ENCODE data around the gene NARS2. TPM values are rescaled to one million over a fixed set of nuclear protein-coding genes. Genes with fewer than 3 reads are reported as not detected.

Gene NARS2
- total and polyA plus RNA-seq, 2 experiments from 2014 or later = 10.9 to 13.0 TPM

DNA sequence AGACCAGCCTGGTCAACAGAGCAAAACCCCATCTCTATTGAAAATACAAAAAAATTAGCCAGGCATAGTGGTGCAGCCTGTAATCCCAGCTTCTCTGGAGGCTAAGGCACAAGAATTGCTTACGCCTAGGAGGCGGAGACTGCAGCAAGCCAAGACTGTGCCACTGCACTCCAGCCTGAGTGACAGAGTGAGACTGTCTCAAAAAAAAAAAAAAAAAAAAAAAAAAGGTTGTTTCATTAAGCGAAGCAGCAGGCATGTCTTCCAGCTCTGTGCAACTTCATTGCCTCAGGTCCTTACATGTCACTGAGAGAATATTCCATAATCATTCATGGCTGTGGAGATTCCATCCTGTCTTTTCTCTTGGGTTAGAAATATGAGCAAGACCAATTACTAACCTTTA, 174.0 kb downstream of the NARS2 start:
- H3K36me3 ChIP-seq (ENCODE audit: low read depth) = no peaks in the 10 kb centered on the region
- no peak for DNase-seq
- no peak overlapping the region for H3K9ac ChIP-seq
- in situ Hi-C loops (cut with MboI) = no loop called here
- no peaks in the 10 kb centered on the region for H3K9me3 ChIP-seq (ENCODE audit: low read depth)
- peaks cover 22% of the 10 kb centered on the region for H3K79me2 ChIP-seq (ENCODE audit: insufficient read depth)
- no peak overlapping the region for H3K27ac ChIP-seq
- no peak overlapping the region for H2AFZ ChIP-seq
- H3K9me2 ChIP-seq (ENCODE audit: insufficient read depth) = no peaks in the 10 kb centered on the region
- no peaks in the 10 kb centered on the region for H3K27me3 ChIP-seq (replicated peaks; ENCODE audit: insufficient read depth)
- no peak for TF ChIP-seq EZH2phosphoT487 (IDR thresholded peaks at IDR 0.05; ENCODE audit: insufficient read depth, low read depth)
- TF ChIP-seq EZH2 (IDR thresholded peaks at IDR 0.05; ENCODE audit: insufficient read depth, poor library complexity, severe bottlenecking) = no peak
- no peak overlapping the region for H3K4me2 ChIP-seq (ENCODE audit: unreplicated experiment)
- H3F3A ChIP-seq (ENCODE audit: insufficient read depth) = no peaks in the 10 kb centered on the region
- 97% methylated on average over 3 of the region's 3 CpGs for WGBS, 2 experiments (ENCODE audit: low coverage in 1 of 2, low lambda C conversion rate in 2 of 2, missing lambda C conversion rate in 2 of 2)
- no peak overlapping the region for H3K4me3 ChIP-seq
- no peaks in the 10 kb centered on the region for H3K4me1 ChIP-seq (ENCODE audit: insufficient read depth)
- no peaks in the 10 kb centered on the region for H4K20me1 ChIP-seq (ENCODE audit: insufficient read depth)

DNA sequence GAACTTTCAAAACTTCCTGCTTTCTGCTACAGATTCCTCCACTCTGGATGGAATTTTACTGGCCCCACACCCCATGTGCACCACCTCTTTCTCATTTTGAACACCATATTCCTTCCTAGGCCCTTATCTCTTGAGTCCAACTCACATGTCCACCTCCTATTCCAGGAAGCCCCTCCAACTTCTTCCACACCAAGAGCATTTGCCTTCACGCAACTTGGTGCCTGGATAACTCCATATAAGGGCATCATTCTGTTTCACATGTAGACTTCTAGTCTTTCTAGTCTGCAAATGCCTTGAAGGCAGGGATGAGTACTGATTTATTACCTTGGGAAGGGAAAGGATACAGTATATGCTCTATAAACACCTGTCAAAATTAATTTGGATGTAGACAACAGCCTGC, 174.5 kb downstream of the NARS2 start:
- in situ Hi-C loops (cut with MboI) = no loop called here
- peaks cover 26% of the 10 kb centered on the region for H3K79me2 ChIP-seq (ENCODE audit: insufficient read depth)
- DNase-seq = no peak
- no peaks in the 10 kb centered on the region for H3F3A ChIP-seq (ENCODE audit: insufficient read depth)
- no peaks in the 10 kb centered on the region for H4K20me1 ChIP-seq (ENCODE audit: insufficient read depth)
- WGBS, 2 experiments (ENCODE audit: low coverage in 1 of 2, low lambda C conversion rate in 2 of 2, missing lambda C conversion rate in 2 of 2) = 95 to 97% methylated on average over 1 of the region's 1 CpG
- H3K27ac ChIP-seq = no peak overlapping the region
- no peaks in the 10 kb centered on the region for H3K9me3 ChIP-seq (ENCODE audit: low read depth)
- no peak overlapping the region for H2AFZ ChIP-seq
- H3K9ac ChIP-seq = no peak overlapping the region
- no peak overlapping the region for H3K4me2 ChIP-seq (ENCODE audit: unreplicated experiment)
- no peaks in the 10 kb centered on the region for H3K27me3 ChIP-seq (replicated peaks; ENCODE audit: insufficient read depth)
- no peaks in the 10 kb centered on the region for H3K36me3 ChIP-seq (ENCODE audit: low read depth)
- no peaks in the 10 kb centered on the region for H3K4me1 ChIP-seq (ENCODE audit: insufficient read depth)
- no peaks in the 10 kb centered on the region for H3K9me2 ChIP-seq (ENCODE audit: insufficient read depth)
- TF ChIP-seq EZH2 (IDR thresholded peaks at IDR 0.05; ENCODE audit: insufficient read depth, poor library complexity, severe bottlenecking) (no peak), EZH2phosphoT487 (IDR thresholded peaks at IDR 0.05; ENCODE audit: insufficient read depth, low read depth) (no peak)
- no peak overlapping the region for H3K4me3 ChIP-seq

DNA sequence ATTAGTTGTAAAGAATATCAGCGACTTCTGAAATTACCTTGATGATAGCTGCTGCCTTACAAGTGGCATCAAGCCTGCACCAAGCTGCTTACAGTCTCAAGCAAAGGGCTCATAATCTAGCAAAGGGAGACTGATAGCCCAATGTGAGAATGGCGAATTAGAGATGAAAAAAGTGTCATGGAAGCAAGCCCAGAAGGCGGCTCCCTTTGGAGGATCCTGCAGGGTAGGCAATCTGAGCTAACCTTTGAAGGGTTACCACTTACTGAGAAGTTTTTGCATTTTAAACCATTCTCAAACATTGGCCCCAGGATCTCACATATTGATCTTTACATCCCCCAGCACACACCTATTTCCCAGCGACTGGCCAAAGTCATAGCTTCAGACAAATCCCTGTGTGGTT, 175.5 kb downstream of the NARS2 start:
- no peak for DNase-seq
- Histone ChIP-seq H3F3A (ENCODE audit: insufficient read depth) (no peaks in the 10 kb centered on the region), H3K9me2 (ENCODE audit: insufficient read depth) (no peaks in the 10 kb centered on the region), H3K36me3 (ENCODE audit: low read depth) (no peaks in the 10 kb centered on the region), H3K9ac (no peak overlapping the region), H3K27ac (no peak overlapping the region), H3K9me3 (ENCODE audit: low read depth) (no peaks in the 10 kb centered on the region), H3K27me3 (replicated peaks; ENCODE audit: insufficient read depth) (no peaks in the 10 kb centered on the region), H3K4me2 (ENCODE audit: unreplicated experiment) (no peak overlapping the region), H3K4me3 (no peak overlapping the region), H3K4me1 (ENCODE audit: insufficient read depth) (no peaks in the 10 kb centered on the region), H4K20me1 (ENCODE audit: insufficient read depth) (no peaks in the 10 kb centered on the region), H3K79me2 (ENCODE audit: insufficient read depth) (peaks cover 28% of the 10 kb centered on the region), H2AFZ (no peak overlapping the region)
- WGBS, 2 experiments (ENCODE audit: low coverage in 1 of 2, low lambda C conversion rate in 2 of 2, missing lambda C conversion rate in 2 of 2) = 62 to 64% methylated on average over 4 of the region's 4 CpGs
- no peak for TF ChIP-seq EZH2phosphoT487 (IDR thresholded peaks at IDR 0.05; ENCODE audit: insufficient read depth, low read depth)
- TF ChIP-seq EZH2 (IDR thresholded peaks at IDR 0.05; ENCODE audit: insufficient read depth, poor library complexity, severe bottlenecking) = no peak
- in situ Hi-C loops (cut with MboI) = no loop called here

DNA sequence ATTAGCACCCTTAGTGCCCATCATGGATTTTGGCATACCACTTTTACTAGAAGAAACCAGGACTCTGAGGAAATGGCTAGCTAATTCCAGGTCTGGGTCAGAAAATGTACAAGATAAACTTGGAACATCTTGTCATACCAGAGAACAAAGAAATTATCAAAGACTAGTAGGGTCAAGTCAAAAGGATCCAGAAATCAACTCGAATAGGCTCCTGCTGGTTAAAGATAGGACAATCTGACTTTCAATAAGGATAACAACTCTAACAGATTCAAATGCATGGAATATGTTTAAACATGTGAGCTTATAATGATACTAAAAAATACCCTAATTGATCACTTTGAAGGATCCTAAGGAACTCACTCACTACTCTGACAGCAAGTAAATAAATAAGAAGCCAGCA, 175.9 kb downstream of the NARS2 start:
- TF ChIP-seq EZH2phosphoT487 (IDR thresholded peaks at IDR 0.05; ENCODE audit: insufficient read depth, low read depth) (no peak), EZH2 (IDR thresholded peaks at IDR 0.05; ENCODE audit: insufficient read depth, poor library complexity, severe bottlenecking) (no peak)
- Histone ChIP-seq H3F3A (ENCODE audit: insufficient read depth) (no peaks in the 10 kb centered on the region), H3K4me1 (ENCODE audit: insufficient read depth) (no peaks in the 10 kb centered on the region), H3K4me3 (no peak overlapping the region), H3K36me3 (ENCODE audit: low read depth) (no peaks in the 10 kb centered on the region), H2AFZ (no peak overlapping the region), H3K9me3 (ENCODE audit: low read depth) (no peaks in the 10 kb centered on the region), H3K27me3 (replicated peaks; ENCODE audit: insufficient read depth) (no peaks in the 10 kb centered on the region), H3K4me2 (ENCODE audit: unreplicated experiment) (no peak overlapping the region), H4K20me1 (ENCODE audit: insufficient read depth) (no peaks in the 10 kb centered on the region), H3K9me2 (ENCODE audit: insufficient read depth) (no peaks in the 10 kb centered on the region), H3K9ac (no peak overlapping the region), H3K79me2 (ENCODE audit: insufficient read depth) (peaks cover 28% of the 10 kb centered on the region), H3K27ac (no peak overlapping the region)
- DNase-seq = no peak
- 38 to 58% methylated on average over 1 of the region's 1 CpG for WGBS, 2 experiments (ENCODE audit: low coverage in 1 of 2, low lambda C conversion rate in 2 of 2, missing lambda C conversion rate in 2 of 2)
- in situ Hi-C loops (cut with MboI) = no loop called here

DNA sequence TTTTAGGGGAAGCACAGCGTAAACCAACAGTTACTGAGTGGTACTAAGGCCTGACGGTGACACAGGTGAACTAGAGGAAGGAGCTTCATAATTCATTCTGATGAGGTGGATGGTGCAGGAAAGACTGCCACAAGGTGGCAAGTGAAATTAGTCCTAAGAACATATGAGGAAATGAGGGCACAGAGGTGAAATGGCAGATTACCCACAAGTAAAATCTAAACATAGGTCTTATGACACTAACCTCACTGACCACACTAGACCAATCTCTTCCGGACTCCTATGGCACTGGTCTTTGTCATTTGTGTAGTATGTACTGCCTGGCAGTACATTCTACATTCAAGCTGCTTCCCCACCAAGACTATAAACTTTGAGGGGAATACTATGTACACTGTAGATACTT, 177.3 kb downstream of the NARS2 start:
- H3K4me2 ChIP-seq (ENCODE audit: unreplicated experiment) = no peak overlapping the region
- H3F3A ChIP-seq (ENCODE audit: insufficient read depth) = no peaks in the 10 kb centered on the region
- H3K27ac ChIP-seq = no peak overlapping the region
- DNase-seq = no peak
- H3K4me3 ChIP-seq = no peak overlapping the region
- no peaks in the 10 kb centered on the region for H3K9me3 ChIP-seq (ENCODE audit: low read depth)
- peaks cover 25% of the 10 kb centered on the region for H3K79me2 ChIP-seq (ENCODE audit: insufficient read depth)
- no peaks in the 10 kb centered on the region for H3K27me3 ChIP-seq (replicated peaks; ENCODE audit: insufficient read depth)
- no peaks in the 10 kb centered on the region for H3K9me2 ChIP-seq (ENCODE audit: insufficient read depth)
- H3K9ac ChIP-seq = no peak overlapping the region
- TF ChIP-seq EZH2phosphoT487 (IDR thresholded peaks at IDR 0.05; ENCODE audit: insufficient read depth, low read depth) (no peak), EZH2 (IDR thresholded peaks at IDR 0.05; ENCODE audit: insufficient read depth, poor library complexity, severe bottlenecking) (no peak)
- 95 to 98% methylated on average over 3 of the region's 3 CpGs for WGBS, 2 experiments (ENCODE audit: low coverage in 1 of 2, low lambda C conversion rate in 2 of 2, missing lambda C conversion rate in 2 of 2)
- no peaks in the 10 kb centered on the region for H3K36me3 ChIP-seq (ENCODE audit: low read depth)
- no peak overlapping the region for H2AFZ ChIP-seq
- no peaks in the 10 kb centered on the region for H4K20me1 ChIP-seq (ENCODE audit: insufficient read depth)
- no peaks in the 10 kb centered on the region for H3K4me1 ChIP-seq (ENCODE audit: insufficient read depth)
- in situ Hi-C loops (cut with MboI) = no loop called here
